ENCODE data around the gene MICU1. TPM values are rescaled to one million over a fixed set of nuclear protein-coding genes. Genes with fewer than 3 reads are reported as not detected.
A peak's percentile ranks its signal among the peaks of the same experiment; 100 is the strongest.

MICU1 gene
- total RNA-seq, 1 experiment from 2014 or later, result 46.9 TPM

GRCh38 chr10:72335394-72336258 is 290.3 kb downstream of the MICU1 start:
- no peaks in the 10 kb centered on the region for H3K9me3 ChIP-seq (ENCODE audit: control insufficient read depth, insufficient read depth, low read depth, low read length)
- ChIA-PET POLR2A (no interaction called here), CTCF (no interaction called here)
- H3K36me3 ChIP-seq (ENCODE audit: control insufficient read depth, insufficient read depth, low read length), result peaks cover 5% of the 10 kb centered on the region; the same call in 1 of the 2 replicates
- intact Hi-C loops (cut with micrococcal nuclease; ENCODE audit: unreplicated experiment), result no loop called here
- TF ChIP-seq REST (IDR thresholded peaks at IDR 0.05; ENCODE audit: insufficient read depth in 1 of 2, low read depth in 2 of 2, low read length in 1 of 2) (no peak), TCF7L2 (IDR thresholded peaks at IDR 0.05; ENCODE audit: low read depth, low read length) (no peak), SIN3A (IDR thresholded peaks at IDR 0.05; ENCODE audit: borderline replicate concordance, insufficient read depth, low read depth, low read length) (no peak), POLR2AphosphoS5 (IDR thresholded peaks at IDR 0.05; ENCODE audit: low read depth, low read length) (no peak), CTCF (IDR thresholded peaks at IDR 0.05) (no peak)
- no peaks in the 10 kb centered on the region for H3K27me3 ChIP-seq (ENCODE audit: control insufficient read depth, insufficient read depth, low read length)
- ATAC-seq (no peak), DNase-seq (ENCODE audit: low read depth, low spot score) (no peak)
- H3K4me1 ChIP-seq (ENCODE audit: control insufficient read depth, insufficient read depth, low read length), result peaks cover 45% of the 10 kb centered on the region
- H3K4me3 ChIP-seq (ENCODE audit: low read depth in 2 of 2, low read length in 2 of 2), result no peak overlapping the region
- BruUV-seq (replicated peaks), result no TSS peak
- in situ Hi-C loops (cut with HindIII; ENCODE audit: low pct_unique_long_range_greater_than_20kb, low sequenced_read_pairs), result no loop called here
- peak overlapping the region; percentile 69 for H3K27ac ChIP-seq (ENCODE audit: low read length)

- no TSS peak for BruUV-seq (replicated peaks)
- H3K9me3 ChIP-seq (ENCODE audit: control insufficient read depth, insufficient read depth, low read depth, low read length), result no peaks in the 10 kb centered on the region
- peaks cover 44% of the 10 kb centered on the region for H3K4me1 ChIP-seq (ENCODE audit: control insufficient read depth, insufficient read depth, low read length)
- no peak for TF ChIP-seq SIN3A (IDR thresholded peaks at IDR 0.05; ENCODE audit: borderline replicate concordance, insufficient read depth, low read depth, low read length)
- no peaks in the 10 kb centered on the region for H3K27me3 ChIP-seq (ENCODE audit: control insufficient read depth, insufficient read depth, low read length)
- DNase-seq (ENCODE audit: low read depth, low spot score) (no peak), ATAC-seq (no peak)
- H3K27ac ChIP-seq (ENCODE audit: low read length), result peak overlapping the region; percentile 50
- intact Hi-C loops (cut with micrococcal nuclease; ENCODE audit: unreplicated experiment) (no loop called here), in situ Hi-C loops (cut with HindIII; ENCODE audit: low pct_unique_long_range_greater_than_20kb, low sequenced_read_pairs) (no loop called here)
- POLR2A ChIA-PET, result no interaction called here
- CTCF ChIA-PET, result no interaction called here
- H3K4me3 ChIP-seq (ENCODE audit: low read depth in 2 of 2, low read length in 2 of 2), result no peak overlapping the region
- peaks cover 3% of the 10 kb centered on the region; the same call in 1 of the 2 replicates for H3K36me3 ChIP-seq (ENCODE audit: control insufficient read depth, insufficient read depth, low read length)
Observed at GRCh38 chr10:72334825-72335393, 291.0 kb downstream of the MICU1 start.
